ENCODE results near the gene TYMP. TPM values are rescaled to one million over a fixed set of nuclear protein-coding genes. Genes with fewer than 3 reads are reported as not detected.

Gene TYMP
- total and polyA plus RNA-seq, 2 experiments from 2014 or later, result 46.4 to 85.7 TPM

GRCh38 chr22:50516891-50517290 is 12.9 kb downstream of the TYMP start:
- 91% methylated on average over 16 of the region's 16 CpGs for WGBS (ENCODE audit: low lambda C conversion rate, missing lambda C conversion rate)
- H3K9me3 ChIP-seq (ENCODE audit: low read depth), result no peaks in the 10 kb centered on the region
- H3K4me2 ChIP-seq, result no peak overlapping the region
- no peaks in the 10 kb centered on the region for H3K4me1 ChIP-seq (ENCODE audit: insufficient read depth)
- no peaks in the 10 kb centered on the region for H3K36me3 ChIP-seq (replicated peaks; ENCODE audit: insufficient read depth, low read depth)
- no peak overlapping the region for H3K4me3 ChIP-seq
- H3K27me3 ChIP-seq, result no peaks in the 10 kb centered on the region
- no peak for DNase-seq (ENCODE audit: low spot score)
- no peak for TF ChIP-seq EZH2phosphoT487 (IDR thresholded peaks at IDR 0.05; ENCODE audit: low read depth, severe bottlenecking, unreplicated experiment)
- TF ChIP-seq CTCF (IDR thresholded peaks at IDR 0.05; ENCODE audit: poor library complexity), result no peak
- no peak for TF ChIP-seq EZH2 (IDR thresholded peaks at IDR 0.05; ENCODE audit: borderline replicate concordance)
- no peak overlapping the region for H3K27ac ChIP-seq
- H4K20me1 ChIP-seq (ENCODE audit: insufficient read depth, poor library complexity, severe bottlenecking), result no peaks in the 10 kb centered on the region
- H3K9me2 ChIP-seq (replicated peaks; ENCODE audit: insufficient read depth), result no peaks in the 10 kb centered on the region
- no peak overlapping the region for H2AFZ ChIP-seq
- peaks cover 47% of the 10 kb centered on the region for H3K79me2 ChIP-seq

GRCh38 chr22:50516068-50516467 is 13.7 kb downstream of the TYMP start:
- Histone ChIP-seq H3K79me2 (peaks cover 45% of the 10 kb centered on the region), H3K9me3 (ENCODE audit: low read depth) (no peaks in the 10 kb centered on the region), H2AFZ (no peak overlapping the region), H4K20me1 (ENCODE audit: insufficient read depth, poor library complexity, severe bottlenecking) (no peaks in the 10 kb centered on the region), H3K27ac (no peak overlapping the region), H3K9me2 (replicated peaks; ENCODE audit: insufficient read depth) (no peaks in the 10 kb centered on the region), H3K4me1 (ENCODE audit: insufficient read depth) (no peaks in the 10 kb centered on the region), H3K36me3 (replicated peaks; ENCODE audit: insufficient read depth, low read depth) (no peaks in the 10 kb centered on the region), H3K27me3 (no peaks in the 10 kb centered on the region), H3K4me2 (no peak overlapping the region), H3K4me3 (no peak overlapping the region)
- WGBS (ENCODE audit: low lambda C conversion rate, missing lambda C conversion rate), result 80% methylated on average over 8 of the region's 8 CpGs
- no peak for TF ChIP-seq EZH2phosphoT487 (IDR thresholded peaks at IDR 0.05; ENCODE audit: low read depth, severe bottlenecking, unreplicated experiment)
- no peak for TF ChIP-seq CTCF (IDR thresholded peaks at IDR 0.05; ENCODE audit: poor library complexity)
- TF ChIP-seq EZH2 (IDR thresholded peaks at IDR 0.05; ENCODE audit: borderline replicate concordance), result no peak
- DNase-seq (ENCODE audit: low spot score), result no peak

GRCh38 chr22:50513175-50513574 is 16.6 kb downstream of the TYMP start:
- Histone ChIP-seq H3K27me3 (no peaks in the 10 kb centered on the region), H3K4me2 (no peak overlapping the region), H3K4me1 (ENCODE audit: insufficient read depth) (peaks cover 9% of the 10 kb centered on the region), H2AFZ (no peak overlapping the region), H3K79me2 (peaks cover 69% of the 10 kb centered on the region), H3K9me3 (ENCODE audit: low read depth) (no peaks in the 10 kb centered on the region), H3K4me3 (no peak overlapping the region), H3K36me3 (replicated peaks; ENCODE audit: insufficient read depth, low read depth) (no peaks in the 10 kb centered on the region), H3K9me2 (replicated peaks; ENCODE audit: insufficient read depth) (no peaks in the 10 kb centered on the region), H3K27ac (no peak overlapping the region), H4K20me1 (ENCODE audit: insufficient read depth, poor library complexity, severe bottlenecking) (no peaks in the 10 kb centered on the region)
- 98% methylated on average over 15 of the region's 15 CpGs for WGBS (ENCODE audit: low lambda C conversion rate, missing lambda C conversion rate)
- peak; percentile 2 for DNase-seq (ENCODE audit: low spot score)
- TF ChIP-seq CTCF (IDR thresholded peaks at IDR 0.05; ENCODE audit: poor library complexity) (no peak), EZH2 (IDR thresholded peaks at IDR 0.05; ENCODE audit: borderline replicate concordance) (no peak), EZH2phosphoT487 (IDR thresholded peaks at IDR 0.05; ENCODE audit: low read depth, severe bottlenecking, unreplicated experiment) (no peak)

GRCh38 chr22:50508897-50509296 is 20.9 kb downstream of the TYMP start:
- Histone ChIP-seq H3K79me2 (peaks cover 68% of the 10 kb centered on the region), H4K20me1 (ENCODE audit: insufficient read depth, poor library complexity, severe bottlenecking) (no peaks in the 10 kb centered on the region), H3K4me3 (peak overlapping the region; percentile 56), H3K4me2 (peak overlapping the region; percentile 81), H3K27ac (peak overlapping the region; percentile 95), H3K4me1 (ENCODE audit: insufficient read depth) (peaks cover 14% of the 10 kb centered on the region), H2AFZ (no peak overlapping the region), H3K9me2 (replicated peaks; ENCODE audit: insufficient read depth) (no peaks in the 10 kb centered on the region), H3K36me3 (replicated peaks; ENCODE audit: insufficient read depth, low read depth) (no peaks in the 10 kb centered on the region), H3K9me3 (ENCODE audit: low read depth) (no peaks in the 10 kb centered on the region), H3K27me3 (no peaks in the 10 kb centered on the region)
- 55% methylated on average over 3 of the region's 3 CpGs for WGBS (ENCODE audit: low lambda C conversion rate, missing lambda C conversion rate)
- TF ChIP-seq CTCF (IDR thresholded peaks at IDR 0.05; ENCODE audit: poor library complexity) (no peak), EZH2 (IDR thresholded peaks at IDR 0.05; ENCODE audit: borderline replicate concordance) (no peak), EZH2phosphoT487 (IDR thresholded peaks at IDR 0.05; ENCODE audit: low read depth, severe bottlenecking, unreplicated experiment) (no peak)
- DNase-seq (ENCODE audit: low spot score), result peak; percentile 5

Data from hepatocyte (in vitro differentiated cells).